ENCODE results near the gene ARMH4.

Gene ARMH4

DNA sequence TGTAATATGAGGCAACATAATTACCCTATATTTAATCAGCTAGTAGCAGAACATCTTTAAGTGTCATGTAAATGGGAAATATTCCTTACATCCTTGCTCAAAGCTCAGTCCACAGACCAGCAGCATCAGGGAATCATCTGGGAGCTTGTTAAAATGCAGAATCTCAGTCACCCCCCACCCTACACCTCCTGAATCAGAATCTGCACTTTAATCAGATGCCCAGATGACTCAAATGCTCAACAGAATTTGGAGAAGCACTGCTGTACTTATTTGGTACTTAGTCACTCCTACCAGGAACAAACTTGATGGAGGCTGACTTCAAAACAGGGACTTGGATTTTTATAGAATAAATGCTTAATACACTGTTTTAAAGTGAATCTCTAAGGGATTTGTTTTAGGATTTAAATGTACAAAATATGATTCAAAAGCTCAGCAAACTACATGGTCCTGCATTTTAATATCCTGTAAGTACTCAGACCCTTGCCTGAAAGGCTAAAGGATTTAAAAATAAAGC, 96.5 kb downstream of the ARMH4 start:
- no peak for DNase-seq (ENCODE audit: low read depth in 2 of 2)

- no peak for DNase-seq (ENCODE audit: low read depth in 2 of 2)
Observed at GRCh38 chr14:58054100-58054499, 97.9 kb downstream of the ARMH4 start.

GRCh38 chr14:58048219-58048618, 103.8 kb downstream of the ARMH4 start:
- no peak for DNase-seq (ENCODE audit: low read depth in 2 of 2)

DNA sequence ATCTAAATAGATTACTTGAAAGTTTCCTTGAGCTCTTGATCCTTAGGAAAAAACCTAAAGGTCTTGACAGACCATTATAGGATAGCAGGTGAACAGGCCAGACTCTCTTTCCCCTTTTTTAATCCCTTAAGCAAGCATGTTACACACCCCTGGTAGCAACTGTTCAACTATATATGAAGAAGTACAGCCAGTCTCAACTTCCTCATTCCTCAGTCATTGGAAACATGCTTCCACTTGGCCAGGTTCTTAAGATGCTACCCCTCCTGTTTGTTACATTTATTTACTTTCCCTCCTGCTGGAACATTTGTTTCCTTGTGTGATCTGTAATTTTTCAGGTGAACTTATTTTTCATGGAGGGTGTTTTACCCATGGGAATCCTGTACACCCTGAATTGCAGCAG, 124.1 kb downstream of the ARMH4 start:
- DNase-seq (ENCODE audit: low read depth in 2 of 2): no peak

GRCh38 chr14:58026967-58027366, 125.0 kb downstream of the ARMH4 start:
- no peak for DNase-seq (ENCODE audit: low read depth in 2 of 2)

- no peak for DNase-seq (ENCODE audit: low read depth in 2 of 2)
Observed at GRCh38 chr14:58026219-58026618, 125.8 kb downstream of the ARMH4 start.

DNA sequence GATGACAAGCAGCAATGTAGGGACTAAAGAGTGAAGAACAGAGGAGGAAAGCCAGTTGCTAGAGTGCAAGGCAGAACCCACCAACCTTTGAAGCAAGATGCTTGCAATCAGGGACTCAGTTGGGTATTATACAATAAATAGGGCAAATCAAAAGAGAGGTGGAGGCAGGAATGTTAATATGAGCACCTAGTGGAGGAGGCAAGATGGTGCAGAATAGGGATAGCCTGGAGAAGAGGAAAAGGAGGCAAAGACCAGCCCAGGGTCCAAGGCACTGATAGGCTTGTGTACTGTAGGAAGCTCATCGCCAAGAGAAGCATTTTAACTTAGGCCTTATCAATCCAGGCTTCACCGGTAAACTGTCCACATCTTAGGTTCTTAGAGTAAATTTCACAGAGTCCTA, 137.2 kb downstream of the ARMH4 start:
- no peak for DNase-seq (ENCODE audit: low read depth in 2 of 2)

- no peak for DNase-seq (ENCODE audit: low read depth in 2 of 2)
Observed at GRCh38 chr14:58002618-58003017, 149.4 kb downstream of the ARMH4 start.

DNA sequence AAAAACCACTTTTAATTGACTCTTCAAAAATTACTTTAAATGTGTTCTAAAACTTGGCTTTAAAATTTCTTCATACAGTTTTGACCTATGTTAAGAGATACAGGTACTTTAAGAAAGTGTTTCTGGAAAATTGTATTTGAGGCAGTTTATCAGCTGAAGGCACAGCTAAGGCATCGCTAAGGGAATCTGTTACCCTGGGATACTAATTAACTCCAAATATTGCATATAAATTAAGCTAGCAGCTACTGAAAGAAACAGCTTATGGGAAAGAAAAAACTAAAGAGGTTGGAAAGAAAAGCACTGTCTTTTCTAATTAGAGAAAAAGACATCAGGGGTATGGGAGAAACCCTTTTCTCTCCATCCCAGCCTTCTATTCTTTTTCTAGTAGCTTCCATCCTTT, 152.0 kb downstream of the ARMH4 start:
- no peak for DNase-seq (ENCODE audit: low read depth in 2 of 2)

DNA sequence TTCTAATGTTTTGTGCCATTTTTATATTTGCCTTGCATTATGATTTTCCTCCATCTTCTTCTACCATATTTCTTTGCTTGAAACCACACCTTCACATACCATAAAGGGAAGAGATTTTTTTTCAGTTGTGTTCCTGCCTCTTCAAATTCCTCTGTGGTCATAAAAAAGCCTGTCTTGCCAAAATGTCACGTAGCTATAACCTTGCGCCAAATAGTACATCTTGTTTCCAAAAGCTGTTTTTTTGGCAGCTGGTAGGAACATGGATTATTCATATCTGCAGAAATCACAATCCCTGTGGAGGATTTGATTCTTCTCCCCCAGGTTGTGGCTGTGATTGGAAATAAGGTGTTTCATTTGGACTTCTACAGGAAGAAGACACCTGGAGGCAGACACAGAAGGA, 152.5 kb downstream of the ARMH4 start:
- no peak for DNase-seq (ENCODE audit: low read depth in 2 of 2)

DNA sequence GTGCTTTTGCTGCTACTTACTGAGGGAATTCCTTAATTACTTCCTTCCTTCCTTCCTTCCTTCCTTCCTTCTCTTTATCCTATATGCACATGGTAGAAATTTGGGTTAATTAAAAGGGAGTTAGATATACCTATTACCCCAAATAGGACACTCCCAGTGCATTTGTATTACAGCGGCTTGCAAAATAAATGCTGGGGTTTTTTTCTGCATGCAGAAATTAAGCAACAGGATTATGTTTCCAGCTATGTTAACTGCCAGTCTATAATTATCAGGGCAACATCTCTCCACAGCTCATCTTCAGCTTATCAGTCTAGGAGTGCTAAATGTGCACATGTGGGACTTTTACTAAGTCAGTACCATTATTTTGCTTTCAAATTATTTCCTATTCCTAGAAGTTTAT, 153.2 kb downstream of the ARMH4 start:
- DNase-seq (ENCODE audit: low read depth in 2 of 2): no peak

- no peak for DNase-seq (ENCODE audit: low read depth in 2 of 2)
Observed at GRCh38 chr14:57991353-57991752, 160.7 kb downstream of the ARMH4 start.

DNA sequence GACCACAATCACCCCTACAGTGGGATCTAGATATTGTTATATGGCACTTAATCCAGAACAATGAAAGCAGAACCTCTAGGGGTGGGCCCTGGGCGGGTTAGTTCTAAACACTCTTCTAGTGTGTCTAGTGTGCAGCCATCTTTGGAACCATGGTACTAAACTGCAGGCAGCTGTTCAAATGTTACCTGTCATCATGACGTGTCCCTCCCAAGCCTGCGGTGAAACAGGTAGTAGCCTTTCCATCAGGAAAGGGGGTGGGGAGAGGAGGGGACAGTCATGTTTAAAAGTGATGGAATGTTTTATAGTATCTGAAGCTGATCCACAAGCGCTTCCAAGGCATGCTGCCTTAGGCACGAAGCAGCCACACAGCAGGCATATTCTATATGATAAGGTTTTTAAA, 163.6 kb downstream of the ARMH4 start:
- DNase-seq (ENCODE audit: low read depth in 2 of 2): no peak

DNA sequence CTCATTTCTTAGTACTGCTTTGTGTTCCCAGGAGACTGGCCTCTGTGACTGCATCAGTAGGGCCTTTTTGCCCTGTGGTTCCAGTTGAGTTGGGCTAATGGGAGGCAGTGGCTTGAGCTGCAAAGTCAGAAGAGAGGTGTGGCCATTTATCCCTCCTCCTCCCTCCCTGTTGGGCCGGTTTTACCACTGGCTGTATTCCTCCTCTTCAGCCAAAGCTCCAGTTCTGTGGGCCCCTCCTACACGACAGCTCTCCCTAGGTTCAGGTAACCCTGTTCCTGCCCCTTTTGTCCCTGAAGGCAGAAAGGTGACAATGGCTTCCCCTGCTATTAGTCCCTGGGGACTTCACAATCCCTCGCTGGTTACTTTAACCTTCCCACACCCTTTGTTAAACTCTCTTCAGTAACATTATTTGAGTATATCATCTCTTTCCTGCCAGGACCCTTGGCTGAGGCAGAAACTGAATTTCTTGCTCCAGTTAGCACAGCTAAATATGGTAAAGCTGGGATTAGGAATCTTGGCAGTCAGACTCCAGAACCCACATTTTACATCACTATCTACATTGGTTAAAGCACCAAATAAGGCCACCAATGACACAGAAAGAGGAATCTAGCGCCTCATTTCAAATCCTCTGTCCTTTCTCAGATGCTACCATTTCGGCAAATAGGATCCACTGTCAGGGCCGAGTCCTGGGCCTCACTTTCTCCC, 164.3 kb downstream of the ARMH4 start:
- DNase-seq (ENCODE audit: low read depth in 2 of 2): no peak

DNA sequence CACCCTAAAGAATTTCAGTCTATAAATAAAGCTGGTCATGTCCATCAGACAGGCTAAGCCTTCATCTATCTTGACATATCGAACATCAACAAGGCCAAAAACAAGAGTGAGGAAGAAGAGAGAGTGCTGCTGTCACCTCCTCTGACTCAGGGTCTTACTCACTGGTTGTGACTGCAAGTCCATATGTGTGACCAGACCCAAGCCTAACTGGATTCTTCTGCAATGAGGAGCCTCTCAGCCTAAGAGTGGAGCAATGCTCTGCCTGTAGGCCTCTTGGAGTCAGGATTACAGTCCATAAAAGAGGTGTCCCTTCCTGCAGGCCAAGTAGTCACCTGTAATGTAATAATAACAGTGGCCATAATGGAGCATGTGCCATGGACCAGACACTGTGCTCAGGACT, 165.0 kb downstream of the ARMH4 start:
- no peak for DNase-seq (ENCODE audit: low read depth in 2 of 2)

DNA sequence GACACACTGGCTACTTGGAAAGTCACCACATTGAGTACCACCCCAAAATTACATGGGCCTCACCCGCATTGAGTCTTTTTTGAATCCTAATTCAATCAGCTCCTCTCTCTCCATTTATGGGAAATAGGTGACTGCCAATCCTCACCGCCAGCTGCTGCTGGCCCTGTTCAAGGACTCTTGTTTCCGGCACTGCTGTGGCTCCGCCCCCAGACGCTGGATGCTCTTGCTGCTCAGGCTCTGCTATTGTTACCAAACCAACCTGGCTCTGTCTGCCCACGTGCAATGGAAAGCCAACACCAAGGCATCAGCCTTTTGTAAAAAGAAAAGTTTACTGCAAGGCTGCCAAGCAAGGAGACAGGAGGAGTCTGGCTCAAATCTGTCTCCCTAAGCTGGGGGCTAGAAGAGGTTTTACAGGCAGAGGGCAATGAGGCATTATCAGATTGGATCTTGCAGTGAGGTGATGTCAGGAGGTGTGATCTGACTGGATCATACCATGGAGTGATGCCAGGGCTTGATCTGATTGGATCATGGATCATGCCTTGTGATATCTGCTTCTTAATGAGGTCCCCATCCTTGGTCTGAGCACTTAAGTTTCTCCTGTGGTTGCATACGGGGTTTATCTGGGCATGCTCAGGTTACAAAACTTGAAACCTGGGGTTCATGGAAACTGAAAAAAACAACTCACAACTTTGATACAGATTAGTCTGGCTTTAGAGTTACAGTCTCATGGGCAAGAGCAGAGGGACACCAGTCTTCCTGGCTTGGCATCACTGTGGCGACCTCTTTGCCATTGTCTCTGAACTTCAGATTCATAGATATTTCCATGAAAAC, 169.0 kb downstream of the ARMH4 start:
- no peak for DNase-seq (ENCODE audit: low read depth in 2 of 2)

- DNase-seq (ENCODE audit: low read depth in 2 of 2): no peak
Observed at GRCh38 chr14:57981817-57982560, 170.0 kb downstream of the ARMH4 start.

DNA sequence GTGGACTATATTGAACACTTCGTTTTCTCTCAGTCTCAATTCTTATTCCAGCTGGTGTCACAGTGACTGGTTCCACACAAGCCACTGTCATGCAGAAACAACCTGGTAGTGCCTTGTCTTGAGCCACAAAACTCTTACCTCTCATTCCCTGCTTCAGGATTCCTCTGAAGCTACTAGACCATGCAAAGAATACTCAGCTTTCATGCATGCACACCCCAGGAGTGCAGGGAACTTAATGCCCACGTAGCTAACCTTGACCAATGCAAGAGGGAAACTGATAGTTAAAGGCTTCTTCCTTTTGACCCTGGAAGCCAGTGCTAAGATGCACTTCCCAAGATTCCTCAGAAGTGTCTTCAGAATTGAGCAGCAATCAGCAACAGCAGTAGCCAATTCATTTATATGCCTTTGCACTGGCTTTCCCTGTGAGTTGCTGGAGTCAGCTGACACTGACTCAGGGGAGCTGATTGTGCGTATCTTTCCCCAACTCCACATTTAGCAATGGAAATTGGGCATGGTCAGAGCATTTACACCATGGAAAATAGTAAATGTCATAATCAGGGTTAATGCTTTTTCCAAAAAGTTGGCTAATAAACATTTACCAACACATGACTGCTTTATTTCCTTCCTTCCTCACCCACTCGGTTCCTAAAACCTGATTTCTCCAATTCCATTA, 172.5 kb downstream of the ARMH4 start:
- DNase-seq (ENCODE audit: low read depth in 2 of 2): no peak

GRCh38 chr14:57976701-57977100, 175.3 kb downstream of the ARMH4 start:
- no peak for DNase-seq (ENCODE audit: low read depth in 2 of 2)

DNA sequence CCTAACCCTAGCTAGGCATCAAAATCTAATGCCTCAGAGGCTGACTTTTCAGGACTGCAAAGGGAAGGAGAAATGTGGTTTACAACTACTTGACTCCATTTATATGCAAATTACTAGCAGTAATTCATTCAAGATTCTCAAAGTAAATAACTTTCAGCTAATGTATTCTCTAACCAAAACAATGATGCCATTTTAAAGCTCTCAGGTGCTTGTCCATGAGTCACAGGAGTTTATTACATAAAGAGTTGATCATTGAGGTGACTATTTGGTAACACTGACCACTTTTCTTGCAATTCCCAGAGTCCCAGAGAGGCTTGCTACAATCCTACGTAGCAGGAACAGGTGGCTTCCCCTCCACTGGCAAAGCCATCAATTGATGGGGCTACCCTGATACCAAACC, 177.1 kb downstream of the ARMH4 start:
- no peak for DNase-seq (ENCODE audit: low read depth in 2 of 2)

DNA sequence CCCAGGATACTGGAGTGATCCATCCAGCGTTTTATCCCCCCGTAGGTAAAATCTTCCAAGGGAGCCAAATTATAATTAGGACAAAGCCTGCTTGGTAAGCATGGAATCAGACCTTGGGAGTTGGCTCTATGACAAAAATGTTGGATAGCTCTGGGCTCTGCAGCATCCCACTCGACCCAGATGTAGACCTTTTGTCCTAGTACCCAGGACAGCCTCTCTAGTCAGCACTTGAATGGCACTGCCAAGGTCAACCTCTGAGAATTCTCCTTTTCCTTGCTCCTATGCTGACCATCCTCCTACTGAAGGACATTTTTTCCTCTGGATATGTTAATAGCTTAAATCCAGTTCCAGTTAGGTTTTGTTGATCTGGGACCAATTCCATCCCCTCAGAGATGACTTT, 181.4 kb downstream of the ARMH4 start:
- no peak for DNase-seq (ENCODE audit: low read depth in 2 of 2)

DNA sequence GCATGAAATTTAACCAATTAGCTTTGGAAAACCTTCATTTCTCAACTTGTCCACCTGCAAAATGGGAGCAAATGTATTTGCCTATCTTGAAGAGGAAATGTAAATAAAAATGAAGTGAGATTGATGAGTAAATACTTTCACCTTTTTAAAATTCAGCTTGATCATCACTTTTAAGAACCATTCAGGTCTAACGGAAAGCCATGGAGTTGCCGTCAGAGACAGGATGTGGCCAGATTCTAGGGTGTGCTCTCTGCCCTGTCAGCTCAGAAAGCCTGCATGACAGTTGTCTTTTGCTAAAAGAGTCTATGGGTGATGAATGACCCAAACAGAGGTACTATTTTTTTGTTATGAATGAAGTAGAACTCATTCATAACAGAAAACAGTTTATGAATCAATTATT, 181.8 kb downstream of the ARMH4 start:
- no peak for DNase-seq (ENCODE audit: low read depth in 2 of 2)
